T-cell (primary cell): Measurements from ENCODE around the gene SMC1B. TPM values are rescaled to one million over a fixed set of nuclear protein-coding genes. Genes with fewer than 3 reads are reported as not detected.
"Not testable (repeated sequence)": the region's sequence is repeated elsewhere in the genome, so short reads cannot be mapped to it uniquely, and the experiment has no call there.

Experiments used
- ATAC-seq, 4 experiments: fragments of 200-7000 bp in 3 of 4; fragments of 150-1000 bp in 1 of 4; cut with Tn5 transposase; replicated peaks in 1 of 4; 1 replicate in 3 of 4; 2 replicates in 1 of 4; pipeline ENCODE4 v1.10.0; 2021; ENCODE audit warnings: moderate library complexity in 3 of 4, mild to moderate bottlenecking in 2 of 4, moderate number of reproducible peaks in 1 of 4
- CTCF ChIA-PET, 2 donors: fragments of 300-600 bp; sonication (Branson Sonifier 250); formaldehyde crosslinking; loops; one replicate each; lab custom pipeline; 2022; ENCODE audit warnings: antibody characterized with exemption in 2 of 2; lab: Charles Lee
- POLR2A ChIA-PET, 2 donors: fragments of 300-600 bp; sonication (Branson Sonifier 250); formaldehyde crosslinking; loops; one replicate each; lab custom pipeline; 2022; ENCODE audit warnings: antibody characterized with exemption in 2 of 2; lab: Charles Lee
- DNase-seq, 35 experiments: peaks; one replicate each; pipeline versions ENCODE4 v3.0.0 to v3.0.0-alpha.2; 2013 to 2023
- H3K27ac ChIP-seq: one replicate; pipeline ENCODE4 v1.5.1; 2013; ENCODE audit warnings: low read length
- H3K27me3 ChIP-seq, 2 experiments: replicated peaks in 1 of 2; 1 replicate in 1 of 2; 2 replicates in 1 of 2; pipeline versions ENCODE4 v1.6.1 to v1.7.0; 2013; ENCODE audit warnings: low read length in 1 of 2, mixed read lengths in 1 of 2; ENCODE audit not compliant: control insufficient read depth in 2 of 2, insufficient read depth in 2 of 2; ENCODE audit errors: extremely low read depth in 1 of 2
- H3K36me3 ChIP-seq, 2 donors: 1 replicate in 1 of 2; 2 replicates in 1 of 2; pipeline versions ENCODE4 v1.6.1 to v1.7.0; 2013; ENCODE audit warnings: low read length in 1 of 2; ENCODE audit not compliant: control insufficient read depth in 2 of 2, insufficient read depth in 1 of 2; ENCODE audit errors: extremely low read depth in 1 of 2
- H3K4me1 ChIP-seq, 2 experiments: 1 replicate in 1 of 2; 2 replicates in 1 of 2; pipeline versions ENCODE4 v1.6.1 to v1.7.0; 2013; ENCODE audit warnings: low read length in 2 of 2, mixed read lengths in 1 of 2; ENCODE audit not compliant: insufficient read depth in 2 of 2, control insufficient read depth in 1 of 2; ENCODE audit errors: extremely low read depth in 1 of 2
- H3K4me3 ChIP-seq, 2 donors: 1 replicate in 1 of 2; 2 replicates in 1 of 2; pipeline versions ENCODE4 v1.5.1 to v1.7.0; 2013; ENCODE audit warnings: mild to moderate bottlenecking in 2 of 2, low read length in 1 of 2, moderate library complexity in 1 of 2; ENCODE audit not compliant: control insufficient read depth in 1 of 2; ENCODE audit errors: extremely low read depth in 1 of 2
- H3K9me3 ChIP-seq: 2 replicates; pipeline ENCODE4 v1.7.0; 2013
- H3K27ac Mint-ChIP-seq, 2 donors: one replicate each; pipeline ENCODE4 v1.8.0; 2020 to 2021; ENCODE audit warnings: mild to moderate bottlenecking in 2 of 2, mixed read lengths in 2 of 2
- H3K27me3 Mint-ChIP-seq, 2 donors: one replicate each; pipeline ENCODE4 v1.8.0; 2021 to 2022; ENCODE audit warnings: mixed read lengths in 2 of 2
- H3K36me3 Mint-ChIP-seq: one replicate; pipeline ENCODE4 v1.8.0; 2021; ENCODE audit warnings: mixed read lengths
- H3K4me1 Mint-ChIP-seq, 3 donors: one replicate each; pipeline ENCODE4 v1.8.0; 2020 to 2022; ENCODE audit warnings: mixed read lengths in 3 of 3, mild to moderate bottlenecking in 1 of 3
- H3K4me3 Mint-ChIP-seq, 3 donors: one replicate each; pipeline ENCODE4 v1.8.0; 2020 to 2022; ENCODE audit warnings: mild to moderate bottlenecking in 3 of 3, mixed read lengths in 3 of 3, moderate library complexity in 3 of 3
- H3K9me3 Mint-ChIP-seq, 3 donors: one replicate each; pipeline ENCODE4 v1.8.0; 2020 to 2022; ENCODE audit warnings: mixed read lengths in 3 of 3
- WGBS: methylation state at CpG from one replicate; pipeline ENCODE4 v1.1.5; 2013; ENCODE audit warnings: missing lambda C conversion rate; ENCODE audit not compliant: insufficient coverage; 5-methylcytosine and 5-hydroxymethylcytosine counted together
- total RNA-seq, 35 experiments: library from RNA in 6 of 35; stranded (reverse) in 6 of 35; fragments of 120-200 nt in 1 of 35; gene quantifications; one replicate each; pipeline versions ENCODE4 v1.2.1 to v1.2.4 and lab custom pipeline; 2013 to 2026

The SMC1B gene
- total RNA-seq, 5 donors from 2014 or later (not counting 1 experiment from before 2014, with no cell fraction given), result 0.06 to 0.12 (median 0.06) TPM; not detected in 2

GRCh38 chr22:45373592-45373991 is 39.8 kb downstream of the SMC1B start:
- H3K9me3 Mint-ChIP-seq, POLR2A ChIA-PET, DNase-seq, ATAC-seq, H3K4me1 ChIP-seq, H3K27me3 Mint-ChIP-seq, H3K9me3 ChIP-seq, H3K27ac ChIP-seq, H3K4me1 Mint-ChIP-seq, H3K27me3 ChIP-seq, H3K4me3 ChIP-seq, H3K27ac Mint-ChIP-seq, H3K36me3 ChIP-seq, H3K4me3 Mint-ChIP-seq, H3K36me3 Mint-ChIP-seq: not testable (repeated sequence)
- 100% methylated on average over 1 of the region's 3 CpGs for WGBS
- CTCF ChIA-PET, result interaction anchor here in 1 of 2 donors (1.2 kb wide), 1 partner anchor 77 kb away, joined by 4 read pairs; no protein-coding TSS in a partner anchor

DNA sequence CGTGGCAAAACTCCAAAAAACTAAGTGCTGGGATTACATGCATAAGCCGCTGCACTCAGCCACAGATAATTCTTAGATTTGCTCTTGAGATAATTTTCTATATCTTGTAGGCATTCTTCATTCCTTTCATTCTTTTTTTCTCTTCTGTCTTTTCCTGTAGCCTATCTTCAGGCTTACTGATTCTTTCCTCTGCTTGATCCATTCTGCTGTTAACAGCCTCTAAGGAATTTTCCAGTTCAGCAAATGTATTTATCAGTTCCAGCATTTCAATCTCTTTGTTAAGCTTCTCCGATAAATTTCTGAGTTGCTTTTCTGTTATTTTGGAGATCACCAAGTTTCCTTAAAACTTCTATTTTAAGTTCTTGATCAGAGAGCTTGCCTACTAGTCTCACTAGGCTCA is 46.7 kb downstream of the SMC1B start:
- H3K4me3 ChIP-seq, result no peak overlapping the region
- no peaks in the 10 kb centered on the region for H3K9me3 ChIP-seq
- no peaks in the 10 kb centered on the region for H3K4me1 ChIP-seq
- DNase-seq (no peak), ATAC-seq (no peak)
- WGBS, result 50% methylated on average over 1 of the region's 3 CpGs
- ChIA-PET CTCF (no interaction called here), POLR2A (no interaction called here)
- peaks cover 5 to 6% of the 10 kb centered on the region in 2 donors for H3K27me3 Mint-ChIP-seq
- H3K27ac Mint-ChIP-seq, result no peak overlapping the region
- H3K9me3 Mint-ChIP-seq, result peaks cover 7 to 11% (median 9%) of the 10 kb centered on the region in 3 donors
- no peaks in the 10 kb centered on the region for H3K4me1 Mint-ChIP-seq
- peaks cover 6% of the 10 kb centered on the region for H3K36me3 Mint-ChIP-seq
- no peaks in the 10 kb centered on the region for H3K27me3 ChIP-seq
- no peaks in the 10 kb centered on the region for H3K36me3 ChIP-seq
- no peak overlapping the region for H3K27ac ChIP-seq
- no peak overlapping the region for H3K4me3 Mint-ChIP-seq

GRCh38 chr22:45359627-45360026 is 53.8 kb downstream of the SMC1B start:
- POLR2A ChIA-PET, result no interaction called here
- no peak overlapping the region for H3K4me3 Mint-ChIP-seq
- WGBS, result 100% methylated on average over 1 of the region's 4 CpGs
- no peaks in the 10 kb centered on the region for H3K36me3 Mint-ChIP-seq
- no peaks in the 10 kb centered on the region for H3K36me3 ChIP-seq
- ATAC-seq (no peak), DNase-seq (no peak)
- H3K4me1 ChIP-seq, result peaks cover 0 to 5% of the 10 kb centered on the region in 2 experiments
- H3K9me3 Mint-ChIP-seq, result no peaks in the 10 kb centered on the region
- H3K27me3 ChIP-seq, result no peaks in the 10 kb centered on the region
- H3K9me3 ChIP-seq, result no peaks in the 10 kb centered on the region
- H3K27me3 Mint-ChIP-seq, result no peaks in the 10 kb centered on the region
- CTCF ChIA-PET, result no interaction called here
- H3K27ac ChIP-seq, result no peak overlapping the region
- no peak overlapping the region for H3K27ac Mint-ChIP-seq
- H3K4me1 Mint-ChIP-seq, result peaks cover 0 to 10% (median 8%) of the 10 kb centered on the region in 3 donors
- no peak overlapping the region for H3K4me3 ChIP-seq

GRCh38 chr22:45358127-45358526 is 55.3 kb downstream of the SMC1B start:
- WGBS, result no CpG with 5 or more reads among the region's 1 CpG
- no peaks in the 10 kb centered on the region for H3K36me3 Mint-ChIP-seq
- peaks cover 4 to 16% (median 16%) of the 10 kb centered on the region in 3 donors for H3K4me1 Mint-ChIP-seq
- POLR2A ChIA-PET, result no interaction called here
- no peak for ATAC-seq
- H3K27me3 ChIP-seq, result no peaks in the 10 kb centered on the region
- no peak overlapping the region for H3K4me3 ChIP-seq
- no peak for DNase-seq
- CTCF ChIA-PET, result no interaction called here
- no peaks in the 10 kb centered on the region for H3K9me3 Mint-ChIP-seq
- no peak overlapping the region for H3K27ac Mint-ChIP-seq
- peaks cover 0 to 14% of the 10 kb centered on the region in 2 experiments for H3K4me1 ChIP-seq
- no peak overlapping the region for H3K27ac ChIP-seq
- H3K27me3 Mint-ChIP-seq, result no peaks in the 10 kb centered on the region
- no peaks in the 10 kb centered on the region for H3K36me3 ChIP-seq
- no peaks in the 10 kb centered on the region for H3K9me3 ChIP-seq
- H3K4me3 Mint-ChIP-seq, result no peak overlapping the region

- POLR2A ChIA-PET, result no interaction called here
- CTCF ChIA-PET, result no interaction called here
Measured at GRCh38 chr22:45357490-45357889, 55.9 kb downstream of the SMC1B start.

DNA sequence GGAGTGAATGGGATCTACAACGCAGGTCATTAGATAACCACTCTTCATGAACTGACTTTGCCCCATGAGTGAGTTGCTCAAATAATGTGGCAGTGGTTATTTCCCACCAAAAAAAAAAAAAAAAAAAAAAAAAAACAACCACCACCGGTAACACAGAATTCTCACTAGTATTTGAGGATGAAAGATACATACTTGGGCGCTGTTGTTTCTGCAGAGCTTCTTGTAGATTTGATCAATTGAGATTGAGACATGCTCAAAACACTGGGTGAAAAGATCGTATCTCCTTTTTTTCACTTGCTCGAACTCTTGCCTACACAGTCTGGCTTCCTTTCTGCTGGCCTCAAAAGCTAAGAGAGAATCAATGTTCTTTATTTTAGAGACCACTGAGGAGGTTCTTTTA is 59.6 kb downstream of the SMC1B start:
- ChIA-PET CTCF (no interaction called here), POLR2A (interaction anchor here in 1 of 2 donors (0.6 to 0.7 kb wide), 2 partner anchors 11 to 20 kb away, joined by 3 read pairs; no protein-coding TSS in a partner anchor)
- no peak overlapping the region for H3K4me3 Mint-ChIP-seq
- ATAC-seq, result peak in 3 of 4 experiments; percentile 31 to 74 (median 45)
- H3K9me3 Mint-ChIP-seq, result no peaks in the 10 kb centered on the region
- H3K27me3 Mint-ChIP-seq, result no peaks in the 10 kb centered on the region
- Histone ChIP-seq H3K27ac (no peak overlapping the region), H3K9me3 (no peaks in the 10 kb centered on the region), H3K4me1 (peaks cover 0 to 16% of the 10 kb centered on the region in 2 experiments), H3K27me3 (no peaks in the 10 kb centered on the region), H3K36me3 (no peaks in the 10 kb centered on the region), H3K4me3 (no peak overlapping the region)
- H3K4me1 Mint-ChIP-seq, result peaks cover 9 to 22% (median 16%) of the 10 kb centered on the region in 3 donors
- no peak for DNase-seq
- WGBS, result no CpG with 5 or more reads among the region's 5 CpGs
- no peak overlapping the region for H3K27ac Mint-ChIP-seq
- no peaks in the 10 kb centered on the region for H3K36me3 Mint-ChIP-seq

More at GRCh38 chr22:45357490-45357889, 55.9 kb downstream of the SMC1B start:
- H3K4me3 ChIP-seq, result no peak overlapping the region
- Mint-ChIP-seq H3K27ac (no peak overlapping the region), H3K36me3 (no peaks in the 10 kb centered on the region), H3K4me3 (no peak overlapping the region), H3K4me1 (peaks cover 6 to 16% (median 16%) of the 10 kb centered on the region in 3 donors), H3K27me3 (no peaks in the 10 kb centered on the region), H3K9me3 (no peaks in the 10 kb centered on the region)
- H3K9me3 ChIP-seq, result no peaks in the 10 kb centered on the region
- no peaks in the 10 kb centered on the region for H3K36me3 ChIP-seq
- WGBS, result no CpG with 5 or more reads among the region's 1 CpG
- H3K27ac ChIP-seq, result no peak overlapping the region
- ATAC-seq (no peak), DNase-seq (no peak)
- H3K4me1 ChIP-seq, result peaks cover 0 to 16% of the 10 kb centered on the region in 2 experiments
- no peaks in the 10 kb centered on the region for H3K27me3 ChIP-seq
